GM04503 (cell line): ENCODE data around the gene TTC32.

Source experiments
- DNase-seq: peaks from one replicate; pipeline ENCODE4 v3.0.0-alpha.2; 2012; ENCODE audit warnings: low read depth

Gene TTC32

GRCh38 chr2:19876751-19877150 is 25.0 kb downstream of the TTC32 start:
- DNase-seq, result no peak

- no peak for DNase-seq
Observed at GRCh38 chr2:19875280-19875679, 26.5 kb downstream of the TTC32 start.

GRCh38 chr2:19874726-19875125 is 27.1 kb downstream of the TTC32 start:
- DNase-seq, result no peak

DNA sequence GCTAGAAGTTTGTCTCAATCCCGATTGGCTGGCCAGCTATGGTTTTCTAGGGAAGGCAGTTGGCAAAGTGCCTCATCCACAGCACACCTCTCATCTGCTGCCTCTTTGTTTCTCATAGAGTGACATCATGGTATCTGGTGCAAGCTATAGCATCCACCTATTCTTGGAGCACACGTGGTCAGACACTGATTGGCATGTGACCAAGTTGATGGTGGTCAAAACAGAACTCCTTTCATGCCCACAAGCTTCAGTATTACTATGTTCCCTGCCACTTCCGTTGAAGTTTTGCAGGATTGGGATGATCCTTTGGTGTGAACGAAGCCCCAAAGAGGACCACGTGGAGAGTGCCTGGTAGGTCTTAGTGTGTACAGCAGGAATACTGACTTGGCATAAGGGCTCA is 28.8 kb downstream of the TTC32 start:
- no peak for DNase-seq

DNA sequence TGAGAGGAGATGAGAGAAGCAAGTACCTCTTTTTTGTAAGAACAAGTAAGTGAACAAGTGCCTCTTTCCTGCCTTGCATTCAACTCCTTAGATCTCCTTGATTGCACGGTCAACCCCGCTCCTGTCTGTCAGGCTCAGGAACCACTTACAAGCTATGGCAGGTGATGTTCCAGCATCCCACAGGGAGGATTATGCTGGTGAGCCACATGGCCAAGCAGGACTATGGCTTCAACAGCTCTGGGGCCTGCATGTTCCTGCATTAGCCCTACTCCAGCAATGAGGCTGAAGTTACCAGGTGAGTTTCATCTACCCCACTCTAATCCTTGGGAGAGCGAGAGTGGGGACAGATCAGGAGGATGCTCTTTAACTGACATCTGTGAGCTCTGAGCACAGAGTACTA is 29.5 kb downstream of the TTC32 start:
- no peak for DNase-seq

DNA sequence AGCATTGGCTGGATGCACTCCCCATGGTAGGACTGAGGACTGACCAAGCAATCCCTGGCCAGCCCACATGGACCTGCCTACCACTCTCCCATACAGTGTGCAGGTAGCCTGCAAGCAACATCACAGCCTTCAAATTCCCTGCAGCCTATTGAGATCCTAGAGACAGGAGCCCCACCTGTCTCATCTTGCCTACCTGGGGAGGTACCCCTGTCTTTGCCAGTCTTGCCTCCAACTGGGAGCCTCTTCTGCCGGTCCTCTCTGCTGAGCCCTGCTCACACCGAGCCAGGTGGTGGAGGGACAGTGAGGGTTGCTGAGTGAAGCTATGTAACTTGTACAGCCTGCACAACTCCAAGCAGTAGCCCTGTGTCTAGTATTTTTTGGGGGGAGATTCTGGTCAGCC is 29.9 kb downstream of the TTC32 start:
- no peak for DNase-seq

GRCh38 chr2:19870792-19871191 is 31.0 kb downstream of the TTC32 start:
- no peak for DNase-seq

DNA sequence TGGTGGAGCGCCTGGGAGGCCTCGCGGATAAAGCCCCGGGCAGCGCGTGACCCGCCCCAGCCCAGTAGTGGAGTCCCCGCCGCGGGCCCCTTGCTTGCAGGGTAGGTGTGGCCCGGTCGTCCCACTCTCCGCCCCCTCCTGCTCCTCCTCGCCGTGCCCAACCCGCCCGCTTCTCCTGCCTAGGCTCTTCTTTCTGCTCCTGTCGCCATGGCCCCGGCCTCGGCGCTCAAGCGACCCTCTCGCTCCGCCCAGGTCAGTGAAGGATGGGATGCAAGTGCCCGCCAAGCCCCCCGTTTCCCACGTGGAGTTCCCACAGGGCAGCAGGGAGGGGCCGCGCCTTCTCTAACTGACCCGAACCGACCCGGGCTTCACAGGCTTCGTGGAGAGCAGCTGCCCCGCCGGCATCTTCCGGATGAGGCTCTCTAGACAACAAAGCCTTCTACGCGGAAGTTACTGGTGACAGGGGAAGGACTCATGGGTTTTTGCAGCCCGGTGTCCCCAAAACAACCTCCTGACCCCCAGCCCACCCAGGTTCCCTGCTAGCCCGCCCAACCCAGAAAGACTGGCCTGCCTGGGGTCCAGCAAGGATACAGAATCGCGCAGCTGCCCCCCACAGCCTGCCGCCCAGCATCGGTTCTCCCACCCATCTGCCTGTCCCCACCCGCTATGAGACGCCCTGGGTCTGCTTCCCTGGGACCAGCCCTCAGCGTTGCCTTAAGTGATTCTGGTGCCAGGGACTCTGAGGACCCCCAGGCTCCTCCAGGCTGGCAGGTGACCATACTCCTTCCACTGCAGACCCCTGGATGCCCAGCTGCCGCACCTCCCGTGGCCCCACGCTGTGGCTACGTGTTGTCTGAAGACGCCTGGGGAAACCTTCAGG is 32.8 kb downstream of the TTC32 start:
- no peak for DNase-seq

DNA sequence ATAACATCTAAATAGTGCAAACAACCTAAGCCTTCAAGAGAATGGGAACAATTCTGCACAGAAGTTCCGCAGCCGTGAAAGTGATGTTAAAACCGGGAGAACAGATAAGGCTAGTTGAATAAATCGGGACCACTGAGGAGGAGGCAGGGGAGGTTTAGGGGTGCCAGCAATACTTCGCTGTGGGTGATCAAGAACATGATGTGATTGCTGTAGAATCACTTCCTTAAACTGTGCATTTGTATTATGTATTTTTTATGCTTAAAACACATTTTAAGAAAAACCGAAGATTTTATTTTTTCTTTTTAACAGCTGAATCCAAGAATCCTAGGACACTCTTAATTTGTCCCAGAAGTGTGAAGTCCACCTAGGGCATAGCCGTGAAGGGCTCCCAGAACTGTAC is 33.6 kb downstream of the TTC32 start:
- DNase-seq, result no peak

DNA sequence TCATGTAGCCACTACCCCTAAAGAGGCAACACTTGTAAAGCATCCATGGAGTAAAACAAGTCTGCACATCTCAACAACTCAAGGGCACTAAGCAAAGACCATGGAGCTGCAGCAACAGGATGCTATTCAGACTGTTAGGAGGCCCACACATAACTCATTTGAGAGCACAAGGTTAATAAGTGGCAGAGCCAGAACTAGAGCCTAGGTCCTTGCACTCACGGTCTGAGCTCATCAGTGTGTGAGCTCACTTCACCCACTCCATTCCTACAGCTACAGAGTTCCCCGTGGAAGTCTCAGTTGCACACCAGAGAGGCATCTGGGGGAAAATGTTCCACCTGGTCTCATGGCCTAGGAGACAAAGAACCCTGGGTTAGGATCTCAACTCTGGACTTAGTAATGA is 35.0 kb downstream of the TTC32 start:
- DNase-seq, result no peak

- DNase-seq, result no peak
Observed at GRCh38 chr2:19865151-19865550, 36.6 kb downstream of the TTC32 start.

- DNase-seq, result no peak
Observed at GRCh38 chr2:19864381-19864780, 37.4 kb downstream of the TTC32 start.

DNA sequence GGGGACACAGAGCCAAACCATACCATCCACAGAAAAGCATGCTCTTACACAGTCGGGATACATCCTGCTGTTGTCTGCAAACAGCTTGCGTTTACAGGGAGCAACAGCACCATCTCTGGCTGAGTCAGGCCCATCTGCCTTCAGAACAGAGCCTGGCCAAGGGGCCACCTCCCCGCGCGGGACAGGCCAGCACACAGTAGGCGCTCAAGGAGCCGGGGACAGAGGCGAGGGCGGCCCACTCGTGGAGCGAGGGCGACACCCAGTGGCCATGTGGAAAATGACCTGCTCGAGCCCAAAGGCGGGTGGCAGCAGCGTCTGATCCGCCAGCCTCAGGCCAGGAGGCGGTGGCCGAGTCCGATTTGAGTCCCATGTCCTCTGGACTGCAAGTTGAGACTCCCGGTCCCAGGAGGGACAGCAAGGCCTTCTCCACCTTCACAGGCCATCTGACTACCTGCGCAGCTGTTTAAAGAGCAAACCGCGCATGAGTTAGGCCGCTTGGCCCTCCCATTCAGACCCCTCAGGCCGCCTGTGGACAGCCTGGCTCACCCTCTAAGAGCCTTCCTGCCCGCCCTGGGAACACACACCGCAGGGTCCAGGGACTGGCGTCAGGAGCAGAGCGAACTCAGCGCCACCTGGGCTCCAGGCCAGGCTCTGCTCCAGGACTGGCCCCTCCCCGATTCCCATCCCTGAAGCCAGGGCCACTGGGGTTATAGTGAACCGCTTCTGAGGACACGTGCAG is 38.3 kb downstream of the TTC32 start:
- no peak for DNase-seq

DNA sequence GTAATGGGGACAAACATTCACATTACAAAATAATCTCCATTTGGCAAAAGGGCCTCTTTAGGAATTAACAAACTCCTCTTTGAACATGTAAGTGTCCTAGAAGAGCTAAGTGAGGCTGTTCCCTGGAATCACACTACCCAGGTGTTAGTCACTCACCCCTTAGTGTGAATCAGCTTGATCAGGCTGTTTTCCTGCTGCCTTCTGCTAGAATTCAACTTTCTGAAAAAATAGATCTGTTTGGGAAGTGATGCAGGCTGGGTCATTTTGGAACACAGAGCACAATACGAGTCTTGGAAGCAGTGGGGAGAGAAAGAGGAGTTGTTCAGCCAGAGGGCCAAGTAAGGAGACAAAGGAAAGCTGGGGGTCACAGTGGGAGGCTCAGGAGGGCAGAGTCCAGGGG is 40.0 kb downstream of the TTC32 start:
- no peak for DNase-seq

DNA sequence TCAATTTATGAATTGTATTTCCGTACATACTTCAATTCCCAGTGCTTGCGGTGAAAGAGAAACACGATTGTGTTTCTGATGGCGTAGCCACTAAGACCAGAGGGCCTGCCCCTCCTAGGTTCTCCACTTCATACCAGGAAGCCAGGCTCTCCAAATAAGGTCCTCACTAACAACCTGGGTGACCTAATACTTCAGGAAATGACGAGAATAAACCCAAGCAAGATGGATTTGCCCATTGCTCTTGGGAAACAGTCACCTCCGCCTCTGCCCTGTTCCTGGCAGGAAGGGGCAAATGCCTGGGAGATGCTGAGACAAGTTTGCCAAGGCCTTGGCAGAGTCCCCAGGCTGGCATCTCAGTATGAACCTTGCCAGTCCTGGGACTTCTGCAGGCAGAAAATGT is 41.8 kb downstream of the TTC32 start:
- no peak for DNase-seq

GRCh38 chr2:19859565-19859964 is 42.2 kb downstream of the TTC32 start:
- DNase-seq, result no peak

DNA sequence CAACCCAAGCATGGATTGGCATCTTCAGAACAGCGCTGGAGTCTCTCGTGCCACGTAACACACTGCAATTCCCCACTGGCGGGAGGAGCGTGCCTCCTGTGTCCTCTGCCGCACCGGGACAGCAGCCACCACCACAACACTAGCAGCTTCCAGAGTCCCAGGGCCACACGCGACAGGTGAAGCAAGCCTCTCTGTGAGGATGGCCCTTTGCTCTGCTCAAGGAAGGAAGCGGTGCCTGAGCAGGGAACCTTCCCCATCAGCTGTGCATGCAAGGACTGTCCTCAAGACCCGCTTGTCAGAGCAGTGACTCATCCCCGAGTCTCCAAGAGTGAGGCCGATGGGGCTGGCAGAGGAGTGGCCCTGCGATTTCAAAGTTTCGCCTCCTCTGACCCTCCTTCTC is 44.0 kb downstream of the TTC32 start:
- DNase-seq, result no peak

DNA sequence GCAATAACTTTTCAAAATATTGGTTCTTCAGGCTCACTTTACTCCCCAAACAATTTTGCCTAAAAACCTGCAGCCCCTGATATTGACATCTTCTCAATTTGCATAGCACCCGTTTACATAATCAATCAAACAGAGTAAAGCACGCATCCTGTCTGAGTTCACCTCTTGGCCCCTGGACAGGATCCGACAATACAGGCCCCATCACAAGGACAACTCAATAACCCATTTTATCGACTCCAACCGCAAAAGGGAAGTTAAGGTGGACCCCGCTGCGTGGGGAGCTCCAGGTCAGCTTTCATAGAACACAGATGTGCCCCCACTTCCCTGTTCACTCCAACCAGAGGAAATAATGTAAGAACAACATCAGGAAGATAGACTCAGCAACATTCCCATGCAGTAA is 44.7 kb downstream of the TTC32 start:
- no peak for DNase-seq

DNA sequence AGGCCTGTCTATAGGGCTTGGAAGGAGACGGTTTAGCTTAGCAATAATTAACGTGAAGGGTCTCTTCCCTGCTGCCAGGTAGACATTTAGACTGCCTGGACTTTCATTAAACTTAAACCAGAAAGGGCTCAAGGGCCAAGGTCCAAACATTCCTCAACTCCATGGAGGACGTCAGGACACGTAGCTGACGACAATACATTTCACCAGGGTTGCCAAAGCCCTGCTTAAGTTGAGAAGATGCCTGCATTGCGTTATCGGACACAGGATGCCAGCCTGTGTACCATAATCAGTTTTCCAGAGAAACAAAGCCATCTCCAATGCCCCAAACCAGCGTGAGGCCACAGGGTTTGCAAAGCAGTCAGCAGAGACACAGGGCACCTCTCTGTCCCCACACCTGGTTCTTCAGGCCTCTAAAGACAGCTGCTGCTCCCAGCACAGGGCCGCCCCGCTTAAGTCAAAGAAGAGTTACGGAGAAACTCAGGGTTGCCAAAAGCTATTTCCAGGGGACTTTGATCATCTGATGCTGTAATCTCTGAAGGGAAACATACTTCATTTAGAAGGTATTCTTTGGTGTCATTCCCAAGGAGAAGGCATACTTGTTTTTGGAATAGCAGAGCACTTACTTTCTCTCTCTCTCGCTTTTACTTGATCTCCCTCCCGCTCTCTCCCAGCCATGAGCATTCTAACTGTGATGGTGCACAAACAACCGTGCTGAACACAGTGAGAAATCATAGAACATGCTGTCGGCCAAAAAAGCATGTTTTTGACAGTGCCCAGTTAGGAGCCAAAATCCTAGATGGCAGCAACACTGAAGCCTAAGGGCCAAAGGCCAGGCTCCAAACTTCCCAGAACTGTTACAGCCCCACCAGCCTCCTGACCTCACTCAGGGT is 46.0 kb downstream of the TTC32 start:
- no peak for DNase-seq

DNA sequence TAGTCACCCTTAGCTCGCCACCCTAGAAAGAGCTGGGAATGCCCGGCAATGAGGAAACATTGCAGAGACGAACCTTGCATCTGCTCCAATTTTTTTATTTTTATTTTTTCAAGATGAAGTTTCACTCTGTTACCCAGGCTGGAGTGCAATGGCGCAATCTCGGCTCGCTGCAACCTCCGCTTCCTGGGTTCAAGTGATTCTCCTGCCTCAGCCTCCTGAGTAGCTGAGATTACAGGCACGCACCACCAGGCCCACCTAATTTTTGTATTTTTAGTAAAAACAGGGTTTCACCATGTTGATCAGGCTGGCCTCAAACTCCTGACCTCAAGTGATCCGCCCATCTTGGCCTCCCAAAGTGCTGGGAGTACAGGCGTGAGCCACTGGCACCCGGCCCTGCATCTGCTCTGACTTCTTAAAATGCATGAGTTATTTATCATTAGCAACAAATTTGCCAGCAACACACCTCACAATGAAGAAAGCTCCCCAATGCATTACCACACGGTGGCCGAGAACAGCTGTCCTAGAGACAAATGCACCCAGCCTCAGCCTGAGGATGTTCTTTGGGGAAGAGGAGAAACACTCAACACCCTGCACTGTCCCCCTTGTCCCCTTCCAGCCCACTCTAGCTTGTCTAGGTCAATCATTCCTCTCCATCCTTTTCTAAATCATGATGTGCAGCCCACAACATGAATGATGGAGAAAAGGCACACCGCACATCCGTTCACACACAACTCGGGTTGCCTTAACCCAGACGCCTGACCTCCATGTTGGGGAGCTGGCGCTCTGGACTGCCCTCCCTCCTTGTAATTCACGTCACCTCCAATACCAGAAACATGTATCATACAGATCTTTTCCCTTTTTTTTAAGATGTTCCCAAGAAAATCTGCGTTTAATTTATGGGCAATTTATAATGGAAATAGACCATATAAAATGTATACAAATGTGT is 46.9 kb downstream of the TTC32 start:
- no peak for DNase-seq

- DNase-seq, result no peak
Observed at GRCh38 chr2:19851116-19851695, 50.6 kb downstream of the TTC32 start.
